IMR-90 (cell line): ENCODE data around the gene GPR158.

Source experiments
- BHLHE40 ChIP-seq: fragments of 150-350 bp; IDR thresholded peaks from 2 replicates; pipeline ENCODE4 v1.6.1; 2016; ENCODE audit warnings: mild to moderate bottlenecking, low read depth, low read length
- CEBPB ChIP-seq: IDR thresholded peaks from 2 replicates; pipeline ENCODE4 v1.6.1; 2012; ENCODE audit warnings: low read depth, low read length, improper control_type of control experiment
- CTCF ChIP-seq: conservative IDR thresholded peaks from 2 replicates; pipeline ENCODE4 v1.5.1; 2012; ENCODE audit warnings: mild to moderate bottlenecking, low read depth, low read length, improper control_type of control experiment
- MAFK ChIP-seq: IDR thresholded peaks from 2 replicates; pipeline ENCODE4 v1.6.1; 2012; ENCODE audit warnings: low read depth, low read length, improper control_type of control experiment
- MAZ ChIP-seq: IDR thresholded peaks from 2 replicates; pipeline ENCODE4 v1.6.1; 2012; ENCODE audit warnings: low read depth, mild to moderate bottlenecking, low read length, improper control_type of control experiment, moderate library complexity, borderline replicate concordance
- MXI1 ChIP-seq: IDR thresholded peaks from 2 replicates; pipeline ENCODE4 v1.6.1; 2012; ENCODE audit warnings: low read depth, mild to moderate bottlenecking, low read length, moderate library complexity, borderline replicate concordance
- POLR2A ChIP-seq: IDR thresholded peaks from 2 replicates; pipeline ENCODE4 v1.6.1; 2012; ENCODE audit warnings: mild to moderate bottlenecking, low read depth, low read length
- RCOR1 ChIP-seq: IDR thresholded peaks from 2 replicates; pipeline ENCODE4 v1.6.1; 2012; ENCODE audit warnings: mild to moderate bottlenecking, low read length, improper control_type of control experiment; ENCODE audit not compliant: insufficient replicate concordance
- SMC3 ChIP-seq: fragments of 150-350 bp; IDR thresholded peaks from 2 replicates; pipeline ENCODE4 v1.6.1; 2016; ENCODE audit warnings: low read depth, mild to moderate bottlenecking, antibody characterized with exemption, low read length, moderate library complexity
- USF2 ChIP-seq: fragments of 150-350 bp; IDR thresholded peaks from 2 replicates; pipeline ENCODE4 v1.6.1; 2017; ENCODE audit warnings: mild to moderate bottlenecking, antibody characterized with exemption, low read length, low read depth
- TF ChIP-seq, protein P1 (sequence below): fragments of 150-350 bp; IDR thresholded peaks from 2 replicates; pipeline ENCODE4 v1.6.1; 2016; ENCODE audit warnings: low read depth, mild to moderate bottlenecking, low read length, moderate library complexity, borderline replicate concordance

- no peak for TF ChIP-seq CTCF
- no peak for TF ChIP-seq MXI1
- TF ChIP-seq RCOR1 = no peak
- no peak for TF ChIP-seq SMC3
- TF ChIP-seq BHLHE40 = no peak
- TF ChIP-seq MAZ = no peak
- no peak for TF ChIP-seq POLR2A
- no peak for TF ChIP-seq USF2
- TF ChIP-seq MAFK = no peak
- TF ChIP-seq CEBPB = no peak
- TF ChIP-seq, protein P1, sequence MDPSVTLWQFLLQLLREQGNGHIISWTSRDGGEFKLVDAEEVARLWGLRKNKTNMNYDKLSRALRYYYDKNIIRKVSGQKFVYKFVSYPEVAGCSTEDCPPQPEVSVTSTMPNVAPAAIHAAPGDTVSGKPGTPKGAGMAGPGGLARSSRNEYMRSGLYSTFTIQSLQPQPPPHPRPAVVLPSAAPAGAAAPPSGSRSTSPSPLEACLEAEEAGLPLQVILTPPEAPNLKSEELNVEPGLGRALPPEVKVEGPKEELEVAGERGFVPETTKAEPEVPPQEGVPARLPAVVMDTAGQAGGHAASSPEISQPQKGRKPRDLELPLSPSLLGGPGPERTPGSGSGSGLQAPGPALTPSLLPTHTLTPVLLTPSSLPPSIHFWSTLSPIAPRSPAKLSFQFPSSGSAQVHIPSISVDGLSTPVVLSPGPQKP = no peak
Measured at GRCh38 chr10:25455980-25456567, 281.3 kb downstream of the GPR158 start.
